K562 (cell line): ENCODE data around the gene COL6A2. TPM values are rescaled to one million over a fixed set of nuclear protein-coding genes. Genes with fewer than 3 reads are reported as not detected.

Source experiments
- ATAC-seq: fragments of 200-7000 bp; cut with Tn5 transposase; 3 replicates; pipeline ENCODE4 v1.9.1; 2020; ENCODE audit warnings: moderate library complexity
- BruUV-seq: library from RNA; stranded (reverse); fragments of 400-500 nt; replicated peaks from 2 replicates; lab custom pipeline; 2021; lab: Mats Ljungman, UMichigan
- CTCF ChIA-PET: fragments of 300-600 bp; formaldehyde crosslinking; extraction: SDS; loops from one replicate; lab custom pipeline; 2021; ENCODE audit warnings: low intra/inter-chr PET ratio; lab: Yijun Ruan, JAX
- POLR2A ChIA-PET: fragments of 300-600, 350-650 bp; sonication (Branson Sonifier 250); formaldehyde crosslinking; extraction: SDS; loops from one replicate; lab custom pipeline; 2021; ENCODE audit warnings: antibody characterized with exemption, inconsistent platforms; lab: Yijun Ruan, JAX
- DNase-seq, 4 experiments: peaks; one replicate each; pipeline versions ENCODE4 v3.0.0 to v3.0.0-alpha.2; 2011 to 2018; ENCODE audit warnings: low spot score in 3 of 4, mixed read lengths in 3 of 4; ENCODE audit errors: extremely low read depth in 1 of 4
- FAIRE-seq: peaks from 2 replicates; lab custom pipeline; 2011; peaks lifted over from hg19 to GRCh38; lab: Jason Lieb, UNC
- H2AFZ ChIP-seq: 2 replicates; pipeline ENCODE4 v1.6.0; 2011; ENCODE audit warnings: low read depth, low read length, control low read depth, inconsistent platforms
- H3K27ac ChIP-seq: fragments of 200-600 bp; 3 replicates; pipeline ENCODE4 v1.8.0; 2011; ENCODE audit warnings: low read depth, mild to moderate bottlenecking, control low read depth, inconsistent platforms, low read length, moderate library complexity, mixed read lengths; ENCODE audit errors: extremely low read depth
- H3K27me3 ChIP-seq, 2 experiments: fragments of 300-600 bp in 1 of 2; 2 replicates in 1 of 2; 3 replicates in 1 of 2; pipeline versions ENCODE4 v1.6.0 to v1.8.0; 2011; ENCODE audit warnings: inconsistent platforms in 2 of 2, low read length in 2 of 2, mild to moderate bottlenecking in 1 of 2, mixed read lengths in 1 of 2, moderate library complexity in 1 of 2; ENCODE audit not compliant: control insufficient read depth in 2 of 2, insufficient read depth in 2 of 2
- H3K36me3 ChIP-seq: fragments of 300-600 bp; 3 replicates; pipeline ENCODE4 v1.8.0; 2011; ENCODE audit warnings: mild to moderate bottlenecking, low read length, inconsistent platforms; ENCODE audit not compliant: control insufficient read depth, insufficient read depth
- H3K4me1 ChIP-seq, 2 experiments: fragments of 200-600 bp in 1 of 2; replicated peaks in 1 of 2; 2 replicates in 1 of 2; 3 replicates in 1 of 2; pipeline versions ENCODE4 v1.5.1 to v1.8.0; 2011; ENCODE audit warnings: inconsistent platforms in 2 of 2, low read length in 2 of 2, mild to moderate bottlenecking in 1 of 2, mixed read lengths in 1 of 2, moderate library complexity in 1 of 2; ENCODE audit not compliant: control insufficient read depth in 2 of 2, insufficient read depth in 2 of 2
- H3K4me2 ChIP-seq: 2 replicates; pipeline ENCODE4 v1.6.1; 2011; ENCODE audit warnings: low read length, control low read depth, inconsistent platforms, mixed read lengths; ENCODE audit not compliant: insufficient read depth
- H3K4me3 ChIP-seq: fragments of 200-600 bp; sonication (generic), shearing (Covaris generic); 2 replicates; pipeline ENCODE4 v1.5.1; 2016; ENCODE audit warnings: control low read depth, inconsistent platforms
- H3K79me2 ChIP-seq: fragments of 200-600 bp; 3 replicates; pipeline ENCODE4 v1.8.0; 2011; ENCODE audit warnings: low read length, inconsistent platforms; ENCODE audit not compliant: control insufficient read depth, insufficient read depth
- H3K9ac ChIP-seq, 2 experiments: 2 replicates each; pipeline versions ENCODE4 v1.6.0 to v1.6.1; 2011; ENCODE audit warnings: low read depth in 2 of 2, low read length in 2 of 2, control low read depth in 1 of 2, inconsistent platforms in 1 of 2, mild to moderate bottlenecking in 1 of 2, mixed read lengths in 1 of 2; ENCODE audit not compliant: insufficient read depth in 1 of 2
- H3K9me1 ChIP-seq: one replicate; pipeline ENCODE4 v1.6.0; 2011; ENCODE audit warnings: inconsistent platforms, mild to moderate bottlenecking, low read length, moderate library complexity; ENCODE audit not compliant: control insufficient read depth, insufficient read depth
- H3K9me3 ChIP-seq: replicated peaks from 2 replicates; pipeline ENCODE4 v1.5.1; 2011; ENCODE audit warnings: low read depth, low read length, inconsistent platforms; ENCODE audit not compliant: control insufficient read depth, insufficient read depth
- H4K20me1 ChIP-seq: replicated peaks from 2 replicates; pipeline ENCODE4 v1.6.1; 2011; ENCODE audit warnings: low read length, inconsistent platforms, mixed read lengths; ENCODE audit not compliant: control insufficient read depth, insufficient read depth
- BMI1 ChIP-seq: fragments of 150-350 bp; IDR thresholded peaks from 2 replicates; pipeline ENCODE4 v1.6.1; 2014; ENCODE audit warnings: low read length
- CBFA2T2 ChIP-seq: fragments of 450-650 bp; conservative IDR thresholded peaks from 2 replicates; pipeline ENCODE4 v1.6.1; 2017; ENCODE audit warnings: mild to moderate bottlenecking
- CHAMP1 ChIP-seq: fragments of 450-650 bp; IDR thresholded peaks from 2 replicates; pipeline ENCODE4 v1.6.1; 2016; ENCODE audit warnings: mild to moderate bottlenecking
- E2F6 ChIP-seq, 2 experiments: IDR thresholded peaks; 2 replicates each; pipeline ENCODE4 v1.6.1; 2011; ENCODE audit warnings: borderline replicate concordance in 1 of 2, control low read depth in 1 of 2, low read depth in 1 of 2, low read length in 1 of 2, mild to moderate bottlenecking in 1 of 2, mixed read lengths in 1 of 2, moderate library complexity in 1 of 2; ENCODE audit not compliant: insufficient read depth in 1 of 2, insufficient read length in 1 of 2, poor library complexity in 1 of 2, severe bottlenecking in 1 of 2; ENCODE audit errors: extremely low read depth in 1 of 2
- GTF2F1 ChIP-seq: IDR thresholded peaks from 2 replicates; pipeline ENCODE4 v1.6.1; 2011; ENCODE audit warnings: low read depth, low read length, improper control_type of control experiment
- PTTG1 ChIP-seq: fragments of 450-650 bp; IDR thresholded peaks from 2 replicates; pipeline ENCODE4 v1.6.1; 2016; ENCODE audit warnings: low read depth, mild to moderate bottlenecking, missing genetic modification characterization, missing compliant biosample characterization
- SIRT6 ChIP-seq: IDR thresholded peaks from one replicate; pipeline ENCODE4 v1.6.1; 2012; ENCODE audit warnings: low read depth, mild to moderate bottlenecking, control low read depth, inconsistent platforms, low read length, moderate library complexity
- SMARCE1 ChIP-seq: fragments of 450-650 bp; IDR thresholded peaks from 2 replicates; pipeline ENCODE4 v1.7.1; 2016; ENCODE audit warnings: mild to moderate bottlenecking
- ZNF12 ChIP-seq: sonication (generic); formaldehyde crosslinking; IDR thresholded peaks from 2 replicates; pipeline ENCODE4 v1.4.0; 2020; ENCODE audit warnings: mild to moderate bottlenecking, missing genetic modification reagents
- WGBS: fragments of 100-300 bp; shearing (Covaris generic); methylation state at CpG from one replicate; pipeline ENCODE4 v1.1.6; 2016; ENCODE audit warnings: low coverage, mixed read lengths; ENCODE audit not compliant: insufficient coverage; ENCODE audit errors: missing lambda C conversion rate; 5-methylcytosine and 5-hydroxymethylcytosine counted together
- in situ Hi-C: fragments of 300-500 bp; cut with MboI; formaldehyde crosslinking; loops from 4 replicates; pipeline ENCODE4 v1.15.0; 2018; ENCODE audit warnings: inconsistent platforms, mixed read lengths
- intact Hi-C: fragments of 100-400 bp; cut with micrococcal nuclease; formaldehyde crosslinking; loops from 2 replicates; pipeline ENCODE4 v1.14.2; 2022
- polyA plus RNA-seq, 8 experiments: library from polyadenylated mRNA; depleted of rRNA in 4 of 8; stranded (reverse) in 5 of 8; unstranded in 3 of 8; fragments of >200 nt; fragmentation: Nextera tagmentation in 2 of 8; fragmentation: Illumina TruSeq in 1 of 8; extraction: Ambion mirVana in 2 of 8; extraction: Trizol in 1 of 8; gene quantifications; 2 replicates each; pipeline versions ENCODE4 v1.2.1 to v1.2.3, GENCODE V29; 2011 to 2014; ENCODE audit warnings: inconsistent platforms in 1 of 8, missing spikeins in 1 of 8
- total RNA-seq, 7 experiments: library from RNA; depleted of rRNA in 6 of 7; stranded (reverse); fragments of >200 nt in 6 of 7; fragmentation: Illumina TruSeq in 2 of 7; extraction: Trizol in 2 of 7; gene quantifications; 2 replicates each; pipeline versions ENCODE4 v1.2.1 to v1.2.3, GENCODE V29; 2011 to 2021; ENCODE audit warnings: low replicate concordance in 1 of 7
- TF ChIP-seq, protein P1 (sequence below): sonication (generic); formaldehyde crosslinking; IDR thresholded peaks from 2 replicates; pipeline ENCODE4 v1.9.0; 2022; ENCODE audit warnings: mild to moderate bottlenecking, missing genetic modification reagents

Gene COL6A2
- total and polyA plus RNA-seq, 9 of the 15 experiments (the other 6 are each of a cell fraction or from before 2014, with no cell fraction given), result 0.07 to 1.1 (median 0.24) TPM; not detected in 3

GRCh38 chr21:46130831-46131587 is 33.1 kb downstream of the COL6A2 start:
- no peak for FAIRE-seq
- Histone ChIP-seq H3K9me3 (no peaks in the 10 kb centered on the region; the same call in 1 of the 2 replicates), H3K27me3 (peaks cover 39 to 62% of the 10 kb centered on the region in 2 experiments; a peak in 4 of 5 replicates), H3K4me2 (no peak overlapping the region), H3K79me2 (no peaks in the 10 kb centered on the region), H3K36me3 (no peaks in the 10 kb centered on the region), H3K27ac (no peak overlapping the region), H2AFZ (no peak overlapping the region), H4K20me1 (peaks cover 3% of the 10 kb centered on the region; the same call in 1 of the 2 replicates), H3K4me3 (no peak overlapping the region), H3K9ac (no peak overlapping the region), H3K9me1 (no peaks in the 10 kb centered on the region), H3K4me1 (peaks cover 0 to 62% of the 10 kb centered on the region in 2 experiments; a peak in 2 of 5 replicates)
- ChIA-PET POLR2A (interaction anchor here (0.6 to 1.6 kb wide), 6 partner anchors 10 to 48 kb away, joined by 3 to 5 read pairs (median 3); no protein-coding TSS in a partner anchor), CTCF (no interaction called here)
- no peak for ATAC-seq
- DNase-seq, result no peak
- BruUV-seq, result no TSS peak
- in situ Hi-C loops (no loop called here), intact Hi-C loops (no loop called here)
- WGBS, result 6% methylated on average over 16 of the region's 22 CpGs
- TF ChIP-seq PTTG1 (tag) (no peak), ZNF12 (CRISPR knock-in tag) (no peak), BMI1 (no peak), E2F6 (IDR thresholded peaks at IDR 0.05; ENCODE audit: borderline replicate concordance in 1 of 2, extremely low read depth in 1 of 2, insufficient read depth in 1 of 2, insufficient read length in 1 of 2, low read depth in 1 of 2, low read length in 1 of 2, poor library complexity in 1 of 2, severe bottlenecking in 1 of 2) (peak in 1 of 2 experiments; percentile 38), SIRT6 (no peak), SMARCE1 (no peak), GTF2F1 (no peak), CHAMP1 (no peak), CBFA2T2 (no peak)
- TF ChIP-seq, protein P1, sequence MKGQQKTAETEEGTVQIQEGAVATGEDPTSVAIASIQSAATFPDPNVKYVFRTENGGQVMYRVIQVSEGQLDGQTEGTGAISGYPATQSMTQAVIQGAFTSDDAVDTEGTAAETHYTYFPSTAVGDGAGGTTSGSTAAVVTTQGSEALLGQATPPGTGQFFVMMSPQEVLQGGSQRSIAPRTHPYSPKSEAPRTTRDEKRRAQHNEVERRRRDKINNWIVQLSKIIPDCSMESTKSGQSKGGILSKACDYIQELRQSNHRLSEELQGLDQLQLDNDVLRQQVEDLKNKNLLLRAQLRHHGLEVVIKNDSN (CRISPR knock-in tag), result peak; percentile 78
